Smooth muscle cell (in vitro differentiated cells): ENCODE measurements around the gene DPEP3. TPM values are rescaled to one million over a fixed set of nuclear protein-coding genes. Genes with fewer than 3 reads are reported as not detected.
"Not testable (repeated sequence)": the region's sequence is repeated elsewhere in the genome, so short reads cannot be mapped to it uniquely, and the experiment has no call there.

Source experiments
- DNase-seq: peaks from one replicate; lab custom pipeline; 2025; ENCODE audit not compliant: unreplicated experiment; lab: John Stamatoyannopoulos, UW
- H2AFZ ChIP-seq: fragments of 200-600 bp; sonication (generic); 2 replicates; pipeline ENCODE4 v1.6.0; 2016; ENCODE audit warnings: antibody characterized with exemption, low read depth, mild to moderate bottlenecking
- H3F3A ChIP-seq: fragments of 200-600 bp; sonication (generic); 2 replicates; pipeline ENCODE4 v1.6.0; 2017; ENCODE audit warnings: antibody characterized with exemption, low read depth
- H3K27ac ChIP-seq: fragments of 200-600 bp; sonication (generic); 2 replicates; pipeline ENCODE4 v1.5.1; 2016; ENCODE audit warnings: low read depth, mild to moderate bottlenecking
- H3K27me3 ChIP-seq: fragments of 200-600 bp; sonication (generic); 2 replicates; pipeline ENCODE4 v1.6.1; 2016; ENCODE audit warnings: low read depth, mild to moderate bottlenecking
- H3K36me3 ChIP-seq: fragments of 200-600 bp; sonication (generic); 2 replicates; pipeline ENCODE4 v1.5.1; 2016; ENCODE audit warnings: low read depth
- H3K4me1 ChIP-seq: fragments of 200-600 bp; sonication (generic); 2 replicates; pipeline ENCODE4 v1.5.1; 2016; ENCODE audit warnings: low read depth
- H3K4me2 ChIP-seq: fragments of 200-600 bp; sonication (generic); 2 replicates; pipeline ENCODE4 v1.6.0; 2016; ENCODE audit warnings: mild to moderate bottlenecking
- H3K4me3 ChIP-seq: fragments of 200-600 bp; sonication (generic); 2 replicates; pipeline ENCODE4 v1.5.1; 2016; ENCODE audit warnings: mild to moderate bottlenecking
- H3K79me2 ChIP-seq: fragments of 200-600 bp; sonication (generic); 2 replicates; pipeline ENCODE4 v1.6.0; 2016; ENCODE audit warnings: low read depth, mild to moderate bottlenecking
- H3K9ac ChIP-seq: fragments of 200-600 bp; sonication (generic); 2 replicates; pipeline ENCODE4 v1.6.0; 2016; ENCODE audit warnings: low read depth
- H3K9me3 ChIP-seq: fragments of 200-600 bp; sonication (generic); replicated peaks from 2 replicates; pipeline ENCODE4 v1.5.1; 2016; ENCODE audit warnings: low read depth
- H4K20me1 ChIP-seq: fragments of 200-600 bp; sonication (generic); 2 replicates; pipeline ENCODE4 v1.6.0; 2016; ENCODE audit warnings: low read depth
- CTCF ChIP-seq: fragments of 200-600 bp; sonication (generic); IDR thresholded peaks from 2 replicates; pipeline ENCODE4 v1.5.1; 2017; ENCODE audit warnings: borderline replicate concordance, mild to moderate bottlenecking, antibody characterized with exemption; ENCODE audit not compliant: insufficient read depth, poor library complexity, severe bottlenecking
- WGBS: methylation state at CpG from one replicate; pipeline ENCODE4 v1.1.7; 2016; ENCODE audit warnings: low lambda C conversion rate; 5-methylcytosine and 5-hydroxymethylcytosine counted together
- polyA plus RNA-seq: library from polyadenylated mRNA; unstranded; fragments of >200 nt; fragmentation: Nextera tagmentation; extraction: Ambion mirVana; gene quantifications from 2 replicates; pipeline ENCODE4 v1.2.1, GENCODE V29; 2016
- total RNA-seq: library from RNA; depleted of rRNA; stranded (reverse); fragments of >200 nt; gene quantifications from 2 replicates; pipeline ENCODE4 v1.2.3, GENCODE V29; 2014

Gene DPEP3
- total and polyA plus RNA-seq, 2 experiments from 2014 or later, result not detected

- no peak overlapping the region for H3K27ac ChIP-seq
- H3K9me3 ChIP-seq, result no peaks in the 10 kb centered on the region
- no peak overlapping the region for H3K4me3 ChIP-seq
- 93% methylated on average over 2 of the region's 2 CpGs for WGBS
- no peak for DNase-seq
- H3K79me2 ChIP-seq, result no peaks in the 10 kb centered on the region
- no peak for TF ChIP-seq CTCF
- H3K27me3 ChIP-seq, result no peaks in the 10 kb centered on the region
- no peak overlapping the region for H2AFZ ChIP-seq
- no peaks in the 10 kb centered on the region for H3K36me3 ChIP-seq
- H3K9ac ChIP-seq, result no peak overlapping the region
- no peaks in the 10 kb centered on the region for H4K20me1 ChIP-seq
- no peak overlapping the region for H3K4me2 ChIP-seq
- no peaks in the 10 kb centered on the region for H3F3A ChIP-seq
- H3K4me1 ChIP-seq, result no peaks in the 10 kb centered on the region
Measured at GRCh38 chr16:67999985-68000384, 19.7 kb upstream of the DPEP3 start.

- H3K79me2 ChIP-seq, DNase-seq, H3K36me3 ChIP-seq, H3K27ac ChIP-seq, H3K4me1 ChIP-seq, H2AFZ ChIP-seq, H3F3A ChIP-seq, H3K9ac ChIP-seq, H3K27me3 ChIP-seq, H3K9me3 ChIP-seq, H3K4me2 ChIP-seq, H4K20me1 ChIP-seq, H3K4me3 ChIP-seq: not testable (repeated sequence)
- WGBS, result 78% methylated on average over 18 of the region's 18 CpGs
Measured at GRCh38 chr16:67998779-67999688, 18.7 kb upstream of the DPEP3 start, which contains the start of gene DPEP2. Gene DPEP2 (minus strand): TSS chr16:67999484. CDS start chr16:67993212, 6,272 bp downstream.

GRCh38 chr16:67998231-67998778, 18.0 kb upstream of the DPEP3 start:
- not testable (repeated sequence) for H3K9me3 ChIP-seq

GRCh38 chr16:67996666-67997065, 16.4 kb upstream of the DPEP3 start:
- H3K79me2 ChIP-seq, result no peaks in the 10 kb centered on the region
- H3K27ac ChIP-seq, result no peak overlapping the region
- no peak overlapping the region for H3K4me3 ChIP-seq
- no peaks in the 10 kb centered on the region for H4K20me1 ChIP-seq
- H3K36me3 ChIP-seq, result no peaks in the 10 kb centered on the region
- no peak overlapping the region for H3K9ac ChIP-seq
- no peaks in the 10 kb centered on the region for H3K27me3 ChIP-seq
- H3F3A ChIP-seq, result no peaks in the 10 kb centered on the region
- TF ChIP-seq CTCF, result no peak
- no peak overlapping the region for H3K4me2 ChIP-seq
- H3K4me1 ChIP-seq, result no peaks in the 10 kb centered on the region
- no peak overlapping the region for H2AFZ ChIP-seq
- 96% methylated on average over 5 of the region's 5 CpGs for whole genome bisulfite sequencing
- no peak for DNase-seq
- no peaks in the 10 kb centered on the region for H3K9me3 ChIP-seq

More at GRCh38 chr16:67998231-67998778, 18.0 kb upstream of the DPEP3 start:
- WGBS, result 95% methylated on average over 36 of the region's 36 CpGs
- H3F3A ChIP-seq, H3K9ac ChIP-seq, H3K4me1 ChIP-seq, DNase-seq, H3K36me3 ChIP-seq, H4K20me1 ChIP-seq, H3K4me3 ChIP-seq, H3K27me3 ChIP-seq, H3K4me2 ChIP-seq, H3K79me2 ChIP-seq, H3K27ac ChIP-seq, H2AFZ ChIP-seq: not testable (repeated sequence)
